ENCODE data around the gene KAT14. TPM values are rescaled to one million over a fixed set of nuclear protein-coding genes. Genes with fewer than 3 reads are reported as not detected.

KAT14 gene
- total RNA-seq, 1 experiment from 2014 or later = 16.4 TPM

GRCh38 chr20:18138266-18138582, 561 bp downstream of the KAT14 start:
- Mint-ChIP-seq H3K4me3 (ENCODE audit: unreplicated experiment) (peak overlapping the region; percentile 81), H3K9me3 (ENCODE audit: unreplicated experiment) (no peaks in the 10 kb centered on the region), H3K27me3 (ENCODE audit: insufficient read depth, unreplicated experiment) (no peaks in the 10 kb centered on the region), H3K36me3 (ENCODE audit: insufficient read depth, unreplicated experiment) (peaks cover 20% of the 10 kb centered on the region), H3K4me1 (ENCODE audit: insufficient read depth, unreplicated experiment) (peaks cover 24% of the 10 kb centered on the region), H3K27ac (ENCODE audit: low read depth, unreplicated experiment) (peak overlapping the region; percentile 21)
- intact Hi-C loops (cut with micrococcal nuclease) = loop anchor here (1.0 to 2.0 kb wide), 2 partner anchors 114 to 139 kb away; no protein-coding TSS in a partner anchor
- no peak for TF ChIP-seq CTCF (IDR thresholded peaks at IDR 0.05; ENCODE audit: unreplicated experiment)
- no peak for DNase-seq (ENCODE audit: unreplicated experiment)
- ChIA-PET POLR2A (interaction anchor here (0.5 to 3.8 kb wide), 27 partner anchors 13 to 585 kb away, joined by 3 to 34 read pairs (median 4); partner anchors contain the start of genes DZANK1, MGME1, OVOL2 and POLR3F), CTCF (interaction anchor here (0.6 to 1.7 kb wide), 10 partner anchors 13 to 359 kb away, joined by 3 to 6 read pairs (median 4); partner anchors contain the start of genes RBBP9 and ZNF133)
- BruUV-seq (replicated peaks) = no TSS peak

GRCh38 chr20:18138639-18139583, 1.2 kb downstream of the KAT14 start:
- no peaks in the 10 kb centered on the region for H3K9me3 Mint-ChIP-seq (ENCODE audit: unreplicated experiment)
- POLR2A ChIA-PET = interaction anchor here (0.5 to 3.8 kb wide), 22 partner anchors 12 to 585 kb away, joined by 3 to 34 read pairs (median 5); partner anchors contain the start of genes DZANK1, MGME1, OVOL2 and POLR3F
- TSS peak; percentile 38 for BruUV-seq (replicated peaks)
- no peak for TF ChIP-seq CTCF (IDR thresholded peaks at IDR 0.05; ENCODE audit: unreplicated experiment)
- H3K4me1 Mint-ChIP-seq (ENCODE audit: insufficient read depth, unreplicated experiment) = peaks cover 21% of the 10 kb centered on the region
- DNase-seq (ENCODE audit: unreplicated experiment) = no peak
- intact Hi-C loops (cut with micrococcal nuclease) = loop anchor here (1.0 to 2.0 kb wide), 2 partner anchors 113 to 138 kb away; no protein-coding TSS in a partner anchor
- H3K27ac Mint-ChIP-seq (ENCODE audit: low read depth, unreplicated experiment) = peak overlapping the region; percentile 21
- H3K36me3 Mint-ChIP-seq (ENCODE audit: insufficient read depth, unreplicated experiment) = peaks cover 27% of the 10 kb centered on the region
- no peaks in the 10 kb centered on the region for H3K27me3 Mint-ChIP-seq (ENCODE audit: insufficient read depth, unreplicated experiment)
- CTCF ChIA-PET = interaction anchor here (0.6 to 1.7 kb wide), 9 partner anchors 13 to 372 kb away, joined by 3 to 6 read pairs (median 4); partner anchors contain the start of genes RBBP9 and ZNF133
- peak overlapping the region; percentile 81 for H3K4me3 Mint-ChIP-seq (ENCODE audit: unreplicated experiment)

GRCh38 chr20:18139832-18140231, 2.2 kb downstream of the KAT14 start:
- peak overlapping the region; percentile 81 for H3K4me3 Mint-ChIP-seq (ENCODE audit: unreplicated experiment)
- BruUV-seq (replicated peaks) = no TSS peak
- H3K27ac Mint-ChIP-seq (ENCODE audit: low read depth, unreplicated experiment) = peak overlapping the region; percentile 21

More at GRCh38 chr20:18139832-18140231, 2.2 kb downstream of the KAT14 start:
- no peak for TF ChIP-seq CTCF (IDR thresholded peaks at IDR 0.05; ENCODE audit: unreplicated experiment)
- Mint-ChIP-seq H3K36me3 (ENCODE audit: insufficient read depth, unreplicated experiment) (peaks cover 34% of the 10 kb centered on the region), H3K27me3 (ENCODE audit: insufficient read depth, unreplicated experiment) (no peaks in the 10 kb centered on the region), H3K4me1 (ENCODE audit: insufficient read depth, unreplicated experiment) (peaks cover 22% of the 10 kb centered on the region), H3K9me3 (ENCODE audit: unreplicated experiment) (no peaks in the 10 kb centered on the region)
- CTCF ChIA-PET = interaction anchor here (0.6 to 1.3 kb wide), 2 partner anchors 14 to 174 kb away, joined by 3 to 5 read pairs; no protein-coding TSS in a partner anchor
- POLR2A ChIA-PET = interaction anchor here (0.5 to 2.7 kb wide), 3 partner anchors 58 to 148 kb away, joined by 3 to 14 read pairs (median 12); partner anchors contain the start of gene ZNF133
- intact Hi-C loops (cut with micrococcal nuclease) = loop anchor here (2.0 kb wide), 1 partner anchor 137 kb away; no protein-coding TSS in a partner anchor
- DNase-seq (ENCODE audit: unreplicated experiment) = no peak
